Measurements from ENCODE around the gene HS3ST1.

HS3ST1 gene

DNA sequence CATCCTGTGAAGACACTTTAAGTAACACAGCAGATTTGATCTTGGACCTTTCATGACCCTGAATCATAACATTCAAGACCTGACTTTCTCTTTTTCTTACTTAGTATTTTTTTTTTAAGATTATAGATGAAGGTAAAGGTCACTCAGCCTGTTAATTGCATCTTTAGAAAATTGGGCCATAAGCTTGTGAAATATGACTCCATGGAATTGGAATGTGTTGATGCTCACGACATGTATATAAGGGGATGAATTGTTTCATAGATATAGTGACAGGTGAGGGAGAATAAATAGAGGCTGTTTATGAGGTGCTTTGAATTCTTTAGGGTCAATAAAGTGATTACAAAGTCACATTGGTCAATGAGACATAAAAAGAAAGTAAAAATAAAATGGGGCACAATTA lies 27.7 kb upstream of the HS3ST1 start:
- TF ChIP-seq FOXM1 (IDR thresholded peaks at IDR 0.05; ENCODE audit: borderline replicate concordance, low read depth), result no peak
- TF ChIP-seq ZBTB7A (IDR thresholded peaks at IDR 0.05; ENCODE audit: low read depth), result no peak
- TF ChIP-seq, protein P1, sequence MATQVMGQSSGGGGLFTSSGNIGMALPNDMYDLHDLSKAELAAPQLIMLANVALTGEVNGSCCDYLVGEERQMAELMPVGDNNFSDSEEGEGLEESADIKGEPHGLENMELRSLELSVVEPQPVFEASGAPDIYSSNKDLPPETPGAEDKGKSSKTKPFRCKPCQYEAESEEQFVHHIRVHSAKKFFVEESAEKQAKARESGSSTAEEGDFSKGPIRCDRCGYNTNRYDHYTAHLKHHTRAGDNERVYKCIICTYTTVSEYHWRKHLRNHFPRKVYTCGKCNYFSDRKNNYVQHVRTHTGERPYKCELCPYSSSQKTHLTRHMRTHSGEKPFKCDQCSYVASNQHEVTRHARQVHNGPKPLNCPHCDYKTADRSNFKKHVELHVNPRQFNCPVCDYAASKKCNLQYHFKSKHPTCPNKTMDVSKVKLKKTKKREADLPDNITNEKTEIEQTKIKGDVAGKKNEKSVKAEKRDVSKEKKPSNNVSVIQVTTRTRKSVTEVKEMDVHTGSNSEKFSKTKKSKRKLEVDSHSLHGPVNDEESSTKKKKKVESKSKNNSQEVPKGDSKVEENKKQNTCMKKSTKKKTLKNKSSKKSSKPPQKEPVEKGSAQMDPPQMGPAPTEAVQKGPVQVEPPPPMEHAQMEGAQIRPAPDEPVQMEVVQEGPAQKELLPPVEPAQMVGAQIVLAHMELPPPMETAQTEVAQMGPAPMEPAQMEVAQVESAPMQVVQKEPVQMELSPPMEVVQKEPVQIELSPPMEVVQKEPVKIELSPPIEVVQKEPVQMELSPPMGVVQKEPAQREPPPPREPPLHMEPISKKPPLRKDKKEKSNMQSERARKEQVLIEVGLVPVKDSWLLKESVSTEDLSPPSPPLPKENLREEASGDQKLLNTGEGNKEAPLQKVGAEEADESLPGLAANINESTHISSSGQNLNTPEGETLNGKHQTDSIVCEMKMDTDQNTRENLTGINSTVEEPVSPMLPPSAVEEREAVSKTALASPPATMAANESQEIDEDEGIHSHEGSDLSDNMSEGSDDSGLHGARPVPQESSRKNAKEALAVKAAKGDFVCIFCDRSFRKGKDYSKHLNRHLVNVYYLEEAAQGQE (IDR thresholded peaks at IDR 0.05; ENCODE audit: low read depth), result no peak
- no peak for TF ChIP-seq EP300 (IDR thresholded peaks at IDR 0.05; ENCODE audit: borderline replicate concordance)
- TF ChIP-seq NFIC (IDR thresholded peaks at IDR 0.05), result no peak
- TF ChIP-seq TCF12 (IDR thresholded peaks at IDR 0.05; ENCODE audit: low read depth), result no peak
- TF ChIP-seq RAD21 (IDR thresholded peaks at IDR 0.05; ENCODE audit: low read depth), result no peak

DNA sequence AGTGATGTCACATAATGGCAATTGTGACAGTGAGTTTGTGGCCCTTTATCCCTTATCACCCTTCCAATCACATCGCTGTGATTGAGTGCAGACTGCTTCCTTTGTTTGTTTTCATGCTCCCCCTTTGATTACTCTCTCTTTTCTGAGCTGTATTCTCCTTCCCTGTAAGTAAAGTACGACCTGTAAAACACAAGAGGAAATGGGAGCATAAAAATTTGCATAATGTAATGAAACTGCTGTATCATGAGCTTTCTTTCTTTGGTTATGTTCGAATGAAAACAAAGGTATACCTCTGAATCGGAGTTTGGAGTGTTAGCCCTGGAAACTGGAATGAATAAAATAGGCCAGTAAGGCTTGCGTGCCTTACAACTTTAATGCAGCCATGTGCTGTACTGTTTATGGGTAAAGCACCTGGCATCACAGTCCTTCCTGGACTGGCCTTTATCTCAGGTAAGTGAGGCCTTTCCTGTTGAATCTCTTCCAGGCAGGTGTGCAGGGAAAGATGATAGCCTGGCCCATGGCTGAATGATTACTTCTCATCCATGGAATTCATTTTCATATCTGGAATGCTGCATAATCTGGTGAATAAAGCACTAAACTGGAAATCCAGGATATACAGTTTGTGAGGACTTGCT lies 26.6 kb upstream of the HS3ST1 start:
- TF ChIP-seq ZBTB7A (IDR thresholded peaks at IDR 0.05; ENCODE audit: low read depth), result no peak
- no peak for TF ChIP-seq TAF1 (IDR thresholded peaks at IDR 0.05; ENCODE audit: low read depth)
- TF ChIP-seq, protein P2, sequence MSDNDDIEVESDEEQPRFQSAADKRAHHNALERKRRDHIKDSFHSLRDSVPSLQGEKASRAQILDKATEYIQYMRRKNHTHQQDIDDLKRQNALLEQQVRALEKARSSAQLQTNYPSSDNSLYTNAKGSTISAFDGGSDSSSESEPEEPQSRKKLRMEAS (IDR thresholded peaks at IDR 0.05), result no peak
- no peak for TF ChIP-seq EP300 (IDR thresholded peaks at IDR 0.05; ENCODE audit: borderline replicate concordance)
- TF ChIP-seq, protein P1 (IDR thresholded peaks at IDR 0.05; ENCODE audit: low read depth), result no peak
- TF ChIP-seq TEAD4 (IDR thresholded peaks at IDR 0.05), result no peak
- no peak for TF ChIP-seq FOXM1 (IDR thresholded peaks at IDR 0.05; ENCODE audit: borderline replicate concordance, low read depth)
- no peak for TF ChIP-seq TCF12 (IDR thresholded peaks at IDR 0.05; ENCODE audit: low read depth)
- TF ChIP-seq CREB1 (IDR thresholded peaks at IDR 0.05; ENCODE audit: low read depth), result no peak
- TF ChIP-seq, protein P3, sequence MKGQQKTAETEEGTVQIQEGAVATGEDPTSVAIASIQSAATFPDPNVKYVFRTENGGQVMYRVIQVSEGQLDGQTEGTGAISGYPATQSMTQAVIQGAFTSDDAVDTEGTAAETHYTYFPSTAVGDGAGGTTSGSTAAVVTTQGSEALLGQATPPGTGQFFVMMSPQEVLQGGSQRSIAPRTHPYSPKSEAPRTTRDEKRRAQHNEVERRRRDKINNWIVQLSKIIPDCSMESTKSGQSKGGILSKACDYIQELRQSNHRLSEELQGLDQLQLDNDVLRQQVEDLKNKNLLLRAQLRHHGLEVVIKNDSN (IDR thresholded peaks at IDR 0.05), result no peak
- TF ChIP-seq EGR1 (IDR thresholded peaks at IDR 0.05), result no peak
- no peak for TF ChIP-seq YY1 (IDR thresholded peaks at IDR 0.05; ENCODE audit: low read depth)
- no peak for TF ChIP-seq CEBPB (IDR thresholded peaks at IDR 0.05)
- no peak for TF ChIP-seq NFIC (IDR thresholded peaks at IDR 0.05)
- no peak for TF ChIP-seq RAD21 (IDR thresholded peaks at IDR 0.05; ENCODE audit: low read depth)

DNA sequence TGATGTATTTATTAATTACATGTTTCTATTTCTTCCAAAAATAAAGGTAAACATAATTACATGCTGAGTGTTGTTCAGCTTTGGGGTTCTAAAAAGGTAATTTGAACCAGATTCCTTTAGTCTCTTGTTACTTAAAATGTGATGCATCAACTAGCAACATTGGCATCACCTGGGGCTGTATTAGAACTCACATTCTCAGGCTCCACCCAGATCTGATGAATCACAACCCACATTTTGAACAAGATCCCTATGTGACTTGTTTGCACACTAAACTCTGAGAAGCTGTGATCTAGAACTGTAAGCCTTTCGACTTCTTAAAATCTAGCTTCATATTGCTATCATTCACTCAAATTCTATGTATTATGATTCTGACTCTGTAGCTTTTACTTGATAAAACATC lies 23.0 kb upstream of the HS3ST1 start:
- no peak for TF ChIP-seq FOXM1 (IDR thresholded peaks at IDR 0.05; ENCODE audit: borderline replicate concordance, low read depth)

DNA sequence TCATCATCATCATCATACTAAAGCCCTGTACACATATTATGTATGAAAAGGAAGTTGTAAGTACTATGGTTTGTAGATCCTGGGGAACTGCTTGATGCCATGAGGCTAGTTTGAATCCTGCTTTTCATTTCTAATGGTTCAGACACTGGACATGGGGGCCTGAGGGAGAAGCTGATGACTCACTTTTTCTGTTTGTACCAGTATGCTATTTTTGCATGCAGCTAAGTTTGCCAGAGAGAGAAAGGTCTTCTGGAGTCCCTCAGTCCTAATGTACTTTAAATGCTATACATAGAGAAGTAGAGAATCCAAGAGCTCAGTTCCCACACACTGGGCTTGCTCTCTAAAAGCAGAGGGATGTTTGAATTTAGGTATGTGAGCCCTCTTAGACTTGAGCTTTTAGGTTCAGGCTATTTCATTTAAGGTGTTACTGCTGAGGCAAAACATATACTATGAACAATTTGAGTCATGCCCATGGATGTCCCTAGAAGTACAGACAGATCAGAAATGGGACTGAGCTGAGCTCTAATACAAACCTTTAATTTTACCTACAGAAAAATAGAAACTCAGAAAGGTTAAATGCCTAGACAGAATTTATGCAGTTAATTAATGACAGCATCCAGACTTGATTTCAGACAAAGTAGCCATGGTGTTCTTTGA lies 17.6 kb upstream of the HS3ST1 start:
- TF ChIP-seq TAF1 (IDR thresholded peaks at IDR 0.05; ENCODE audit: low read depth), result no peak
- TF ChIP-seq, protein P2 (IDR thresholded peaks at IDR 0.05), result no peak
- TF ChIP-seq NFIC (IDR thresholded peaks at IDR 0.05), result no peak
- TF ChIP-seq FOXM1 (IDR thresholded peaks at IDR 0.05; ENCODE audit: borderline replicate concordance, low read depth), result no peak
- no peak for TF ChIP-seq YY1 (IDR thresholded peaks at IDR 0.05; ENCODE audit: low read depth)
- TF ChIP-seq EGR1 (IDR thresholded peaks at IDR 0.05), result no peak

DNA sequence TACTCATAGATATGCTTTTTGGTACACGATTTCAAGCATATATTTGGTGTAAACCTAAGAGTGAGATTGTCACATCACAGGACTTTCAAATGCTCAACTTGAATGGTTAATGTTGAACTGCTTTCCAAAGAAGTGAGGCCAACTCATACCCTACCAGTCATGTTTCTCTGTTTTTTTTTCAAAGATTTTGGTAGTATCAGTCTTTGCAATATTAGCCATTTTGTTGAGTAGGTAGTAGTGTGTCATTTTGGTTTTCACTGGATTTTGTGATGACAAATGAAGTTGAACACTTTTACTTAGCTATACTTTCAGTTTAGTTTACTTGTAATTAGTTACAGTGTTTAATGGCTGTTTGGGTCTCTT lies 12.5 kb upstream of the HS3ST1 start:
- TF ChIP-seq ZBTB7A (IDR thresholded peaks at IDR 0.05; ENCODE audit: low read depth), result no peak
- TF ChIP-seq, protein P3 (IDR thresholded peaks at IDR 0.05), result no peak
- TF ChIP-seq TAF1 (IDR thresholded peaks at IDR 0.05; ENCODE audit: low read depth), result no peak
- TF ChIP-seq RAD21 (IDR thresholded peaks at IDR 0.05; ENCODE audit: low read depth), result no peak
- TF ChIP-seq CREB1 (IDR thresholded peaks at IDR 0.05; ENCODE audit: low read depth), result no peak
- TF ChIP-seq FOXM1 (IDR thresholded peaks at IDR 0.05; ENCODE audit: borderline replicate concordance, low read depth), result no peak
- TF ChIP-seq, protein P2 (IDR thresholded peaks at IDR 0.05), result no peak
- TF ChIP-seq, protein P1 (IDR thresholded peaks at IDR 0.05; ENCODE audit: low read depth), result no peak
- no peak for TF ChIP-seq NFIC (IDR thresholded peaks at IDR 0.05)
- TF ChIP-seq CEBPB (IDR thresholded peaks at IDR 0.05), result no peak
- no peak for TF ChIP-seq YY1 (IDR thresholded peaks at IDR 0.05; ENCODE audit: low read depth)

All from Ishikawa (cell line).